Right lobe of liver (tissue), 6 donors: ENCODE measurements around the gene COL19A1. TPM values are rescaled to one million over a fixed set of nuclear protein-coding genes. Genes with fewer than 3 reads are reported as not detected.
A peak's percentile ranks its signal among the peaks of the same experiment; 100 is the strongest.

Source experiments
- ATAC-seq, 4 donors: fragments of 200-7000 bp; cut with Tn5 transposase; one replicate each; pipeline ENCODE4 v1.9.1; 2020; ENCODE audit warnings: mild to moderate bottlenecking in 4 of 4, moderate library complexity in 4 of 4
- DNase-seq, 3 donors: peaks; one replicate each; pipeline ENCODE4 v3.0.0-alpha.2; 2020
- H3K27ac ChIP-seq, 3 donors: fragments of 200-600 bp; one replicate each; pipeline ENCODE4 v1.8.0; 2022
- H3K27me3 ChIP-seq, 2 donors: fragments of 200-600 bp; one replicate each; pipeline ENCODE4 v1.8.0; 2022
- H3K36me3 ChIP-seq, 4 donors: fragments of 200-600 bp; sonication (generic) in 1 of 4; one replicate each; pipeline versions ENCODE4 v1.5.1 to v1.8.0; 2017 to 2022; ENCODE audit warnings: control low read depth in 1 of 4
- H3K4me1 ChIP-seq, 4 donors: fragments of 200-600 bp; sonication (generic) in 1 of 4; one replicate each; pipeline versions ENCODE4 v1.5.1 to v1.8.0; 2017 to 2022; ENCODE audit warnings: control low read depth in 1 of 4
- H3K4me3 ChIP-seq, 3 donors: fragments of 200-600 bp; one replicate each; pipeline ENCODE4 v1.8.0; 2022
- H3K9me3 ChIP-seq, 4 donors: fragments of 200-600 bp; sonication (generic) in 1 of 4; one replicate each; pipeline versions ENCODE4 v1.5.1 to v1.8.0; 2017 to 2022; ENCODE audit warnings: control low read depth in 1 of 4
- POLR2A ChIP-seq: fragments of 450-650 bp; IDR thresholded peaks from one replicate; pipeline ENCODE4 v1.6.1; 2017; ENCODE audit warnings: antibody characterized with exemption, mild to moderate bottlenecking
- WGBS: methylation state at CpG from one replicate; pipeline ENCODE4 v1.1.6; 2018; ENCODE audit warnings: low coverage, low lambda C conversion rate; ENCODE audit not compliant: insufficient coverage; ENCODE audit errors: missing lambda C conversion rate; 5-methylcytosine and 5-hydroxymethylcytosine counted together
- intact Hi-C, 2 donors: fragments of 100-400 bp; cut with DNase I; formaldehyde crosslinking; loops; one replicate each; pipeline versions ENCODE4 v1.11.2 to v1.14.1; 2022
- total RNA-seq, 6 experiments: library from RNA; depleted of rRNA in 2 of 6; stranded (reverse); fragments of >200 nt in 2 of 6; fragmentation: NEBNext Ultra II Directional in 3 of 6; extraction: Animal tissue kit (Norgen Biotek cat#: 25700) in 3 of 6; gene quantifications; one replicate each; pipeline versions ENCODE4 v1.1.0 to v1.2.4, GENCODE V29; 2016 to 2023
- TF ChIP-seq, protein P1 (sequence below), 4 donors: fragments of 200-600 bp in 3 of 4; fragments of 450-650 bp in 1 of 4; IDR thresholded peaks; one replicate each; pipeline versions ENCODE4 v1.5.1 to v1.8.0; 2016 to 2022; ENCODE audit warnings: antibody characterized with exemption in 4 of 4, mild to moderate bottlenecking in 2 of 4
- donor health status: DM: no; HTN: yes; CAD: no.
- donor health status: DM: no; HTN: no; CAD: no.
- donor health status: DM: no; HTN: no; CAD: no.
- donor health status: DM: no; HTN: yes; CAD: no.
- donor health status: DM: no; HTN: yes; CAD: no.

The COL19A1 gene
- total RNA-seq, 6 experiments from 2014 or later, result 0.18 to 0.39 (median 0.27) TPM; not detected in 2

DNA sequence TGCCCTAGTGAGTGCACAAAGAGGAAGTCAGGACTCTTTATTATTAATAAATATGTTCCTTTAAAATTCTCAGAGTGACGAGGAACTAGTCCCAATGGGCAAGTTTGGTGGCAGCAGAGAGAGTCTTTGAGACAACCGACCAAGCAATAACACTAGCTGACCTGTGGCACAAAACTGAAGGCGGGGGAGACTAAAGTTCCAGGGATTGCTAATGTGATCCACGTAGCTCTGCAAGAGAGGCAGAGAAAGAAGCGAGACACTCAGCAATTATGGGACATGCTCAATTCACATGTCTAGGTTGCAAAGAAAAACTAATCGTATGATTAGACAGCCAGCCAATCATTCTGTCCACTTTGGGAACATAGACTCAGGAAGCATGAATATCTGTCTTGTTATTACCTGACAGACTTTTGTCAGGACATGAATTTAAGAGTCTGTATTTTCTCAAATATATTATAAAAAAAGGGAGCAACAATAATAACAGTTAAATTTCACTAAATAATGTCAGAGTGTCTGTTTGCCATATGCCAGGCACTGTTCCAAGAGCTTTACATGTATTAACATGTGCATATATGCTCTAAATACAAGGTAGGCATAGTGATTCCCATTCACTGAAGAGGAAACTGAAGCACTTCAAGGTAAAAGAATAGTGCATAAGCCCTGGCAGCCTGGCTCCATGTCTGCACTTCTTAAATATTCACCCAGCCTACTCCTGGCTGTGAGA, 355.5 kb downstream of the COL19A1 start:
- Histone ChIP-seq H3K27me3 (no peaks in the 10 kb centered on the region), H3K9me3 (no peaks in the 10 kb centered on the region), H3K27ac (no peak overlapping the region), H3K4me3 (no peak overlapping the region), H3K4me1 (peaks cover 0 to 4% (median 2%) of the 10 kb centered on the region in 4 donors), H3K36me3 (no peaks in the 10 kb centered on the region)
- ATAC-seq, result peak; percentile 29 to 50 (median 39)
- TF ChIP-seq, protein P1, sequence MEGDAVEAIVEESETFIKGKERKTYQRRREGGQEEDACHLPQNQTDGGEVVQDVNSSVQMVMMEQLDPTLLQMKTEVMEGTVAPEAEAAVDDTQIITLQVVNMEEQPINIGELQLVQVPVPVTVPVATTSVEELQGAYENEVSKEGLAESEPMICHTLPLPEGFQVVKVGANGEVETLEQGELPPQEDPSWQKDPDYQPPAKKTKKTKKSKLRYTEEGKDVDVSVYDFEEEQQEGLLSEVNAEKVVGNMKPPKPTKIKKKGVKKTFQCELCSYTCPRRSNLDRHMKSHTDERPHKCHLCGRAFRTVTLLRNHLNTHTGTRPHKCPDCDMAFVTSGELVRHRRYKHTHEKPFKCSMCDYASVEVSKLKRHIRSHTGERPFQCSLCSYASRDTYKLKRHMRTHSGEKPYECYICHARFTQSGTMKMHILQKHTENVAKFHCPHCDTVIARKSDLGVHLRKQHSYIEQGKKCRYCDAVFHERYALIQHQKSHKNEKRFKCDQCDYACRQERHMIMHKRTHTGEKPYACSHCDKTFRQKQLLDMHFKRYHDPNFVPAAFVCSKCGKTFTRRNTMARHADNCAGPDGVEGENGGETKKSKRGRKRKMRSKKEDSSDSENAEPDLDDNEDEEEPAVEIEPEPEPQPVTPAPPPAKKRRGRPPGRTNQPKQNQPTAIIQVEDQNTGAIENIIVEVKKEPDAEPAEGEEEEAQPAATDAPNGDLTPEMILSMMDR (IDR thresholded peaks at IDR 0.05), result no peak
- TF ChIP-seq POLR2A, result no peak
- WGBS, result 19% methylated on average over 6 of the region's 6 CpGs
- no peak for DNase-seq
- intact Hi-C loops, result no loop called here

DNA sequence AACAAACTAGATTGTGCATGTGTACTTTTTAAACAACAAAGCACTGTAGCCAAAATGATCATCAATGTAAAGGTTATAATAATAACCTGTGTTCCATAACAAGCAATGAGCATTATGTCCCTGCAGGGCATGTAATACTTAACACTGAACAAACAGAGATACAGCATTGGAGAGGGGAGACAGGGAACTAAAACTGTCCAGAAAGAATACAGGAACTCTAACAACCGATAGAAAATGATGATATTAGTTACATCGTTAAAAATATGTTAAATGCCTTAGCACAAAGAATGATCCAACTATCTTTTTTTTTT, 356.0 kb downstream of the COL19A1 start:
- Histone ChIP-seq H3K4me1 (peaks cover 0 to 4% (median 2%) of the 10 kb centered on the region in 4 donors), H3K27me3 (no peaks in the 10 kb centered on the region), H3K27ac (no peak overlapping the region), H3K36me3 (no peaks in the 10 kb centered on the region), H3K4me3 (no peak overlapping the region), H3K9me3 (no peaks in the 10 kb centered on the region)
- DNase-seq, result no peak
- WGBS, result 41% methylated on average over 2 of the region's 2 CpGs
- intact Hi-C loops, result no loop called here
- ATAC-seq, result no peak
- TF ChIP-seq, protein P1 (IDR thresholded peaks at IDR 0.05), result no peak
- no peak for TF ChIP-seq POLR2A

DNA sequence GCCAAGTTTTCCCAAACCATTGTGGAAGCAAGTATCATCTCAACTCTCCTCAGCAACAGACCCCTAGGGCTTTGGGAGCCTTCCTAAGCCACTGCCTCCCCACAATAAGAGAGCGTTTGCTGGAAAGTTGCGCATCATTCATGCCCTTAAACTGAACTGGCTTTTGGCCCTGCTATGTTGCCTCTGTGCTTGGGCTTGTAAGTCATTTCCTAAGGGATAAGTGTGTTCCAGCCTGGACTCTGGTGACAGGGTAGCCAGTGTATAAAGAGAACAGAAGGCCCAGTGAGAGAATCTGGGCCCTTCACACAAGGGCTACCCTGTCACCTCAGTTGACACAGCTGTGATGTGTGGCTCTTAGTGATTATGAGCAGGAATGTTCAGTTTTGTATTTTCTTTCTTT, 358.7 kb downstream of the COL19A1 start:
- intact Hi-C loops, result no loop called here
- Histone ChIP-seq H3K4me3 (no peak overlapping the region), H3K36me3 (no peaks in the 10 kb centered on the region), H3K9me3 (no peaks in the 10 kb centered on the region), H3K4me1 (peaks cover 0 to 4% (median 2%) of the 10 kb centered on the region in 4 donors), H3K27me3 (no peaks in the 10 kb centered on the region), H3K27ac (no peak overlapping the region)
- ATAC-seq (no peak), DNase-seq (no peak)
- no CpG with 5 or more reads among the region's 2 CpGs for WGBS
- TF ChIP-seq, protein P1 (IDR thresholded peaks at IDR 0.05), result no peak
- TF ChIP-seq POLR2A, result no peak

DNA sequence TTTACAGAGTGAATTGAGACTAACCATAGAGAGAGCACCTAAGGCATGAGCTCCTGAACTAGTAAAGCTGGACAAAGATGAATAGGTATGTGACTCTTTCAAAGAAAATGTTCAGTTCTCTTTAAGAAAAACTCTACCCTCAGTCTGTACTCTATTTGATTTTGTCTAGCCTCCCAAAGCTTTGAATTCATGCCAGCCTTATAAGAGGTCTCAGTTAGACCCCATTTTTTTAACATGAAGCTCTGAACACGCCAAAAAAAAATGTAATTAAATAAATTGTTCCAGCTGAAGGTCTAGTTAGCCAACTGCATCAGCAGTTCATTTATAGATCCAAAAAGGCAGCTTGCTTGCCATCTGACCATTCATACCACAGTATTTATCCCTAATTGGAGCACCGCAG, 365.0 kb downstream of the COL19A1 start:
- intact Hi-C loops, result no loop called here
- Histone ChIP-seq H3K27me3 (no peaks in the 10 kb centered on the region), H3K36me3 (no peaks in the 10 kb centered on the region), H3K9me3 (no peaks in the 10 kb centered on the region), H3K4me3 (no peak overlapping the region), H3K4me1 (no peaks in the 10 kb centered on the region), H3K27ac (no peak overlapping the region)
- no peak for TF ChIP-seq POLR2A
- TF ChIP-seq, protein P1 (IDR thresholded peaks at IDR 0.05), result no peak
- WGBS, result 57% methylated on average over 2 of the region's 2 CpGs
- no peak for DNase-seq
- no peak for ATAC-seq
